ENCODE results near the gene FUBP3. TPM values are rescaled to one million over a fixed set of nuclear protein-coding genes. Genes with fewer than 3 reads are reported as not detected.
"Not testable (repeated sequence)": the region's sequence is repeated elsewhere in the genome, so short reads cannot be mapped to it uniquely, and the experiment has no call there.

The FUBP3 gene
- total and polyA plus RNA-seq, 5 donors = 25.8 to 36.9 (median 33.2) TPM

DNA sequence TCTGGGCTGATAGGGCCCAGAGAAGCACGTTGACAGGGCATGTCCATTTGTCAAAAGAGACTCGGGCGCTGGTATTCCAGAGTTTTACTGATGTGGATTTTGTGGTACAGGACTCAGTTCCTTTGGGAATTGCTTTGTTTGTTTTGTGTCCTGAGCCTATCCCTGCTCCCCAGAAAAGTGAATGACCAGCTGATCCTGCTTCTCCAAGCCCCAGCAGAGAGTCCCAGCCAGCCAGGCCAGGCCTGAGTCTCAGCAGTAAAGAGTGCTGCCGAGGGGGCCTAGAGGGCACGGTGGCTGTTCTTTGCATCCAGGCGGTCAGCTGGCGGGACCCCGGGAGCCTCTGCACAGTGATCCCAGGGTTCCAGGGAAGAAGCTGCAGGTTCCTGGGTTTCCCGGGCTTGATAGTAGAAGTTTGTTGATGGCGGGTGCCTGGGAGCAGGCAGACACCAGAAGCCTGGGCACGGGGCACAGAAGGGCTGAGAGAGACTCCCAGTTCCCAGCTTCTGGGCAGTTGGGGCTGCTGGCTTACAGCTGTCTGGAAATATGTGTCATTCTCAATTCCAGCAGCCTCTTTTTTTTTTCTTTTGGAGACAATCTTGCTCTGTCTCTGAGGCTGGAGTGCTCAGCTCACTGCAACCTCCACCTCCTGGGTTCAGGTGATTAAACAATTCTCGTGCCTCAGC lies 93.7 kb downstream of the FUBP3 start:
- no peak overlapping the region for H3K4me3 ChIP-seq (ENCODE audit: low read length)
- ATAC-seq = no peak
- no peak for DNase-seq
- H3K4me1 ChIP-seq (ENCODE audit: control insufficient read depth, insufficient read depth, low read length) = no peaks in the 10 kb centered on the region
- intact Hi-C loops (cut with DNase I) = no loop called here
- 84% methylated on average over 12 of the region's 12 CpGs for WGBS
- no peaks in the 10 kb centered on the region for H3K27me3 ChIP-seq (ENCODE audit: control insufficient read depth, insufficient read depth)
- no peaks in the 10 kb centered on the region for H3K9me3 ChIP-seq (ENCODE audit: control insufficient read depth, low read length)
- H3K27ac ChIP-seq (ENCODE audit: low read length) = no peak overlapping the region

DNA sequence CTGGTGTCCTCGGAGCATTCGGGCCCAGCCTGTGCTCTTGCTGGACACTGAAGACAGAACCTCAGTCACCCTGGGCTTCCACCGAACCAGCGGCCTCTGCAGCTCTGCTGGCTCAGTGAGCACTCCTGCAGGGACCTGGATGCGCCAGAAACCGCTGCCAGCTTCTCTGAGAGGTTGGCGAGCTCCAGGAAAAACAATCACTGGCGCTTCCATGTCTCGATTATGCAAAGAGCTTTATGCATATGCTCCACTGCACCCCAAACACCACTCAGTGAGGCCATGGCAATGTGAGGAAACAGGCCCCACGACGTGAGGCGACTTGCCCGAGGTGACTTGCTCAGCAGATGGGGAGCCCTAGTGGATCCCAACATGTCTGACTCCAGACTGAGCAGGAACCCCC lies 96.0 kb downstream of the FUBP3 start:
- DNase-seq = no peak
- 85% methylated on average over 13 of the region's 13 CpGs for WGBS

DNA sequence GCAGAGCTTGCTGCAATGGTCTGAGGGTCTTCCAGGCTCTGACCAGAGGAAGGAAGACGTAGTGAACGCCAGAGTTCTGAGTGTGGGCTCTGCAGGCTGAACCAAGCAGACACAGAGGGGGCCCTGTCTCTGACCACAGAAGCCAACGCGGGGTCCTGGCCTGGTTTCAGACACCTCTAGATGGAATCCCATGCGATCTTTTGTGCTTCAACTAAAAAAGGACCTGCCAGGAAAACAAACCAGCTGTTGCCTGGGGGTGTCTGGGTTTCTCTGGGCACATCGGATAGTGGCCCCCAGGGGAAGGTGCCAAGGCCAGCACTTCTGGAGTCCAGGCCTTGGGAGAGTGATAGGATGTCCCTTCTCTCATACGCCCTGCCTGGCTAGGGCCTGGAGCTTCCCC lies 97.9 kb downstream of the FUBP3 start:
- 70% methylated on average over 7 of the region's 7 CpGs for WGBS
- H3K9me3 ChIP-seq (ENCODE audit: control insufficient read depth, low read length) = no peaks in the 10 kb centered on the region
- H3K4me3 ChIP-seq (ENCODE audit: low read length) = no peak overlapping the region
- no peaks in the 10 kb centered on the region for H3K27me3 ChIP-seq (ENCODE audit: control insufficient read depth, insufficient read depth)
- intact Hi-C loops (cut with DNase I) = no loop called here
- DNase-seq (no peak), ATAC-seq (no peak)
- H3K4me1 ChIP-seq (ENCODE audit: control insufficient read depth, insufficient read depth, low read length) = peaks cover 2% of the 10 kb centered on the region
- H3K27ac ChIP-seq (ENCODE audit: low read length) = no peak overlapping the region

More for the DNA sequence above, 96.0 kb downstream of the FUBP3 start:
- Histone ChIP-seq H3K27me3 (ENCODE audit: control insufficient read depth, insufficient read depth) (no peaks in the 10 kb centered on the region), H3K4me3 (ENCODE audit: low read length) (no peak overlapping the region), H3K4me1 (ENCODE audit: control insufficient read depth, insufficient read depth, low read length) (no peaks in the 10 kb centered on the region), H3K9me3 (ENCODE audit: control insufficient read depth, low read length) (no peaks in the 10 kb centered on the region), H3K27ac (ENCODE audit: low read length) (no peak overlapping the region)
- ATAC-seq = no peak
- intact Hi-C loops (cut with DNase I) = no loop called here

DNA sequence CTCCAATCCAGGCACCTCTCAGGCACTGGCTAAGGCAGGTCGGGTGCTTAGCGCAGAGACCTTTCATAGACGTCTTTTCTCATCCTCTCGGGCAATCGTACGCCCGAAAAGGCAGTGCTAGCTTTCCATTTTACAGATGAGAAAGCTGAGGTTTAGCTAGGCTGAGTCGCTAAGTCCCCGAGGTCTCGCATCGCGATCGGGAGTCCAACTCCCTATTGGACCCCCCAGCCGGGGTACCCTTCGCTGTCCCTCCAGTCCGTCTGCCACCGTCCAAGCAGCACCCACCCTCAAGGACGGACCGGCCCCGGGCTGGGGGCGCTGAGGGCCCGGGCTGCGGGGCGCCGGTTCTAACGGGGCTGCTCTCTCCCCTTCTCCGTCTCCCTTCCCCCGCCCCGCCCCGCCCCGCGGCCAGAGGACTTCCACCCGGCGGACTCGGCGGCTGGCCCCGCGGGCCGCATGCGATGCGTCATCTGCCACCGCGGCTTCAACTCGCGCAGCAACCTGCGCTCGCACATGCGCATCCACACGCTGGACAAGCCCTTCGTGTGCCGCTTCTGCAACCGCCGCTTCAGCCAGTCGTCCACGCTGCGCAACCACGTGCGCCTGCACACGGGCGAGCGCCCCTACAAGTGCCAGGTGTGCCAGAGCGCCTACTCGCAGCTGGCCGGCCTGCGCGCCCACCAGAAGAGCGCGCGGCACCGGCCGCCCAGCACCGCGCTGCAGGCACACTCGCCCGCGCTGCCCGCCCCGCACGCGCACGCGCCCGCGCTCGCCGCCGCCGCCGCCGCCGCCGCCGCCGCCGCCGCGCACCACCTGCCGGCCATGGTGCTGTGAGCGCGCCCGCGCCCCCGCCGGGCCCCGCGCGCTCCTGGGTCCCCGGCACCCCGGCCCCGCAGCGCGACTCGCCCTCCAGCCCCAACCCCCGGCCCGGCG lies 101.7 kb downstream of the FUBP3 start:
- H3K27ac ChIP-seq (ENCODE audit: low read length) = no peak overlapping the region
- H3K27me3 ChIP-seq (ENCODE audit: control insufficient read depth, insufficient read depth) = no peaks in the 10 kb centered on the region
- no peaks in the 10 kb centered on the region for H3K9me3 ChIP-seq (ENCODE audit: control insufficient read depth, low read length)
- peak overlapping the region; percentile 50 for H3K4me3 ChIP-seq (ENCODE audit: low read length)
- peak; percentile 86 to 90 (median 90) for DNase-seq
- peak; percentile 67 to 81 for ATAC-seq
- peaks cover 2% of the 10 kb centered on the region for H3K4me1 ChIP-seq (ENCODE audit: control insufficient read depth, insufficient read depth, low read length)
- intact Hi-C loops (cut with DNase I) = loop anchor here in 2 of 4 donors (5.0 kb wide), 2 partner anchors 49 to 219 kb away; no protein-coding TSS in a partner anchor
- 2% methylated on average over 114 of the region's 116 CpGs for WGBS

DNA sequence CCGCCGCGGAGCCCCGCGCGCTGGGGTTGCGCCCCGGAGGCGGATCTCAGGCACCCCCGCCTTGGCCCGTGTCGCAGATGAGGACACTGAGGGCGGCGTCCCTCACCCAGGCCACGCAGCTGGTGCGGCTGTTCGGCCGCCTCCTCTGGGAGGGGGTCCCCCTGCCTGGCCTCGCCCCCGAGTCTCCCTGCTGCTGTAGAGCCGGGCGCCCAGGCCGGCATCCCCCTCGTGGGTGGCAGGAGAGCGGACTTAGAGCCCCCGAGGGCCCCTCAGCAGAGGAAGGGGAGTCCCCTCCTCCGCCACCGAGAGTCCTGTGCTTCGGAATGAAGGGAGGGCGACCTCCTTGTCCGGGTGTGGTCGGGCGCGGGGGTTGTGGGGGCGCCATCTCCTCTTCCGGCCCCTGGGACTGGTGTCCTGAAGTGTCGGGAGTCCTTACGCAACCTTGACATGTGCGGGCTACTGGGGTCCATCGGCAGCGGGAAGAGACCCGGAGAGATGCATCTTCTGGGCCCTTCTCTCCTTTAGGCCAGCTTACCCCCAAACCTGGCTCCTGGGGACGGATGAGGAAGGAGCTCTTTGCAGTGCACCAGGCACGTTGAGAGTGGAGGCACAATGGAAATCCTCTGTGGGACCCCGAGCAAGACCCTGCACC lies 102.5 kb downstream of the FUBP3 start:
- WGBS = 1% methylated on average over 45 of the region's 45 CpGs
- peak; percentile 22 to 32 for ATAC-seq
- no peak overlapping the region for H3K27ac ChIP-seq (ENCODE audit: low read length)

DNA sequence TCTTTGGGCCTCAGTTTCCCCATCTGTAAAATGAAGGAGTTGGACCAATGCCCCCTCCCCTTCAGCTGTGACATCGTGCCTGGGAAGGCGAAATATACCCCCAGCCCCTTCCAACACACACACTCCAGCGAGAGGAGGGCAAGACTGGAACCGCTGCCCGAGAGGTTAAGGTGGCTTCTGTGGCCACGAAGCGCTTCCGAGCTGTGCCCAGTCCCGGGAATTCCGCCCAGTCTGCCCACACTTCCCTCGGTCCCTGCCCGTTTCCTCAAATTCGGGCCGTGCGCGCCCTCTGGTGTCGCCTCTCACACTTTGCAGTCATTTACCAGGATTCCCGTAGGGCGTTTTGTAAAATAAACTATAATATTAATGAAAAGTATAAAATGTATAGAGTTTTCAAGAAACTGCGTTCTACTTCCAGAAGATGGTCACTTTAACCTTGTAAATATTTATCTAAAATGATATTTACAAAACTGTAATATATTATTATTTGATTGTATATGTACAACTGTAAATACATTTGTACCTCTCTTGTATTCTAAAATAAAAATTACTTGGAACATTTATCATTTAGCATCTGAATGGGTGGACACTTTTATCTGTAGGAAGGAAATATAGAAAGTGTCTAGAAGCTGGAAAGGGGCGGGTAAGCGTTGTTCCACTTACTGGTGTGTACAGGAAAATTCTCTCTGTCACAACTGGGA lies 103.2 kb downstream of the FUBP3 start:
- intact Hi-C loops (cut with DNase I) = loop anchor here (1.0 to 5.0 kb wide), 4 partner anchors 50 to 222 kb away; no protein-coding TSS in a partner anchor
- ATAC-seq (peak; percentile 73 to 78), DNase-seq (peak; percentile 80 to 89 (median 89))
- Histone ChIP-seq H3K4me3 (ENCODE audit: low read length) (peak overlapping the region; percentile 50), H3K27ac (ENCODE audit: low read length) (no peak overlapping the region), H3K4me1 (ENCODE audit: control insufficient read depth, insufficient read depth, low read length) (peaks cover 2% of the 10 kb centered on the region), H3K9me3 (ENCODE audit: control insufficient read depth, low read length) (no peaks in the 10 kb centered on the region), H3K27me3 (ENCODE audit: control insufficient read depth, insufficient read depth) (no peaks in the 10 kb centered on the region)
- 4% methylated on average over 22 of the region's 22 CpGs for WGBS

More for the DNA sequence above, 102.5 kb downstream of the FUBP3 start:
- peak in 1 of 3 donors; percentile 60 for DNase-seq
- H3K4me1 ChIP-seq (ENCODE audit: control insufficient read depth, insufficient read depth, low read length) = peaks cover 2% of the 10 kb centered on the region
- H3K27me3 ChIP-seq (ENCODE audit: control insufficient read depth, insufficient read depth) = no peaks in the 10 kb centered on the region
- H3K4me3 ChIP-seq (ENCODE audit: low read length) = peak overlapping the region; percentile 50
- no peaks in the 10 kb centered on the region for H3K9me3 ChIP-seq (ENCODE audit: control insufficient read depth, low read length)
- intact Hi-C loops (cut with DNase I) = loop anchor here (2.0 to 5.0 kb wide), 3 partner anchors 50 to 221 kb away; no protein-coding TSS in a partner anchor

DNA sequence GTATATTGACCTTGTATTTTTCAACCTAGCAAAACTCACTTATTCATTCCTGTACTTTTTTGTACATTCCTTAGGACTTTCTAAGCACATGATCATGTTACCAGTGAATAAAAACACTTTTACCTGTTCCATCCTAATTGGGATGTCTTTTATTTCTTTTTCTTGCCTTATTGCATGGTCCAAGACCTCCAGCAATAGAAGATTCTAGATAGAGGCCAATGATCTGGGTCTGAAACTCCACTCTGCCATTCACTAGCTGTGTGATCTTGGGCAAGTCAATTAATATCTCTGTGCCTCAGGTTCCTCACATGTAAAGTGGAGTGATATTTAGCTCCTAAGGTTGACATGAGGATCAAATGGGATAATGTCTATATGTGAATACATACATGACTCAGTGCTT lies 105.7 kb downstream of the FUBP3 start:
- DNase-seq = no peak
- no peaks in the 10 kb centered on the region for H3K9me3 ChIP-seq (ENCODE audit: control insufficient read depth, low read length)
- no peak for ATAC-seq
- intact Hi-C loops (cut with DNase I) = no loop called here
- peaks cover 2% of the 10 kb centered on the region for H3K4me1 ChIP-seq (ENCODE audit: control insufficient read depth, insufficient read depth, low read length)
- H3K27ac ChIP-seq (ENCODE audit: low read length) = no peak overlapping the region
- H3K27me3 ChIP-seq (ENCODE audit: control insufficient read depth, insufficient read depth) = no peaks in the 10 kb centered on the region
- no peak overlapping the region for H3K4me3 ChIP-seq (ENCODE audit: low read length)

DNA sequence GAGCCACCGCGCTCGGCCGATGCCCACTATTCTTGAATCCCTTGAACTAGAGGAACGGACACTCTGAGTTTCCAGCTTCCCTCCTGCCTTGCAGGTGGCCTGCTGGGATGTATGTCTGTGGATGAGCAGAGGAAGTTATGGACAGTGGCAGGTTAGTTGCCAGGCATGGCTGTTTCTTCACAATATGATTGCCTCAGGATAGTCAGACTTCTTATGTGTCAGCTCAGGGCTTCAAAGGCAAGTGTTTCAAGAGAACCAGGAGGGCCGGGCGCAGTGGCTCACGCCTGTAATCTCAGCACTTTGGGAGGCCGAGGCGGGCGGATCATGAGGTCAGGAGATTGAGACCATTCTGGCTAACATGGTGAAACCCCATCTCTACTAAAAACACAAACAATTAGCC lies 106.6 kb downstream of the FUBP3 start:
- H3K27me3 ChIP-seq (ENCODE audit: control insufficient read depth, insufficient read depth); ATAC-seq; H3K4me1 ChIP-seq (ENCODE audit: control insufficient read depth, insufficient read depth, low read length); H3K27ac ChIP-seq (ENCODE audit: low read length); H3K4me3 ChIP-seq (ENCODE audit: low read length); intact Hi-C loops (cut with DNase I); H3K9me3 ChIP-seq (ENCODE audit: control insufficient read depth, low read length); DNase-seq: not testable (repeated sequence)
- 92% methylated on average over 11 of the region's 11 CpGs for WGBS

DNA sequence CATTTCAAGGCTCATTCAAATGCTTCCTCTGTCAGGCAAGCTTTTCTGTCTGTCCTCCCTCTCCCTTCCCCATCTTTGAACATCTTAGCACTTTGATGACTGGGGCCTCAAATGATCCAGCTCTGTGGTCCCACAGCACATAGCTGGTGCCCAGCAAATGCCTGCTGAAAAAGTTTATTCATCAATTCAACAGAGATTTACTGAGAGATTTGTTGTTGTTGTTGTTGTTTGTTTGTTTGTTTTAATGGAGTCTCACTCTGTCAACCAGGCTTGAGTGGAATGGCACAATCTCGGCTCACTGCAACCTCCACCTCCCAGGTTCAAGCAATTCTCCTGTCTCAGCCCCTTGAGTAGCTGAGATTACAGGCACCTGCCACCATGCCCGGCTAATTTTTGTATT lies 108.2 kb downstream of the FUBP3 start:
- intact Hi-C loops (cut with DNase I) = no loop called here
- WGBS = 89% methylated on average over 2 of the region's 2 CpGs
- no peak overlapping the region for H3K4me3 ChIP-seq (ENCODE audit: low read length)
- no peaks in the 10 kb centered on the region for H3K9me3 ChIP-seq (ENCODE audit: control insufficient read depth, low read length)
- no peaks in the 10 kb centered on the region for H3K27me3 ChIP-seq (ENCODE audit: control insufficient read depth, insufficient read depth)
- no peak for DNase-seq
- no peak overlapping the region for H3K27ac ChIP-seq (ENCODE audit: low read length)
- ATAC-seq = no peak
- H3K4me1 ChIP-seq (ENCODE audit: control insufficient read depth, insufficient read depth, low read length) = no peaks in the 10 kb centered on the region
